Left ventricle myocardium inferior (tissue), 1 donor: Measurements from ENCODE around the gene FILIP1L. TPM values are rescaled to one million over a fixed set of nuclear protein-coding genes. Genes with fewer than 3 reads are reported as not detected.

ENCODE experiments used
- DNase-seq: peaks from one replicate; pipeline ENCODE4 v3.0.0-alpha.2; 2020
- H3K27ac ChIP-seq: fragments of 200-600 bp; replicated peaks from 2 replicates; pipeline ENCODE4 v1.8.0; 2021
- H3K27me3 ChIP-seq: fragments of 200-600 bp; 2 replicates; pipeline ENCODE4 v1.8.0; 2021; ENCODE audit warnings: low read depth
- H3K36me3 ChIP-seq: fragments of 200-600 bp; 2 replicates; pipeline ENCODE4 v1.8.0; 2021
- H3K4me1 ChIP-seq: fragments of 200-600 bp; 2 replicates; pipeline ENCODE4 v1.8.0; 2021
- H3K4me3 ChIP-seq: fragments of 200-600 bp; 2 replicates; pipeline ENCODE4 v1.8.0; 2021; ENCODE audit warnings: mild to moderate bottlenecking, moderate library complexity
- H3K9me3 ChIP-seq: fragments of 200-600 bp; replicated peaks from 2 replicates; pipeline ENCODE4 v1.8.0; 2021
- intact Hi-C: fragments of 100-400 bp; cut with micrococcal nuclease; formaldehyde crosslinking; loops from one replicate; pipeline ENCODE4 v1.11.0; 2022
- total RNA-seq: library from RNA; stranded (reverse); fragmentation: NEBNext Ultra II Directional; extraction: Animal tissue kit (Norgen Biotek cat#: 25700); gene quantifications from one replicate; pipeline ENCODE4 v1.2.1, GENCODE V29; 2021
- TF ChIP-seq, protein P1 (sequence below): fragments of 200-600 bp; IDR thresholded peaks from 2 replicates; pipeline ENCODE4 v1.8.0; 2021; ENCODE audit warnings: antibody characterized with exemption, mild to moderate bottlenecking, borderline replicate concordance
- donor health status: DM: no; HTN: yes; CAD: no; lungs with severe emphysema.

FILIP1L gene
- total RNA-seq, 1 donor from 2014 or later = 84.9 TPM

DNA sequence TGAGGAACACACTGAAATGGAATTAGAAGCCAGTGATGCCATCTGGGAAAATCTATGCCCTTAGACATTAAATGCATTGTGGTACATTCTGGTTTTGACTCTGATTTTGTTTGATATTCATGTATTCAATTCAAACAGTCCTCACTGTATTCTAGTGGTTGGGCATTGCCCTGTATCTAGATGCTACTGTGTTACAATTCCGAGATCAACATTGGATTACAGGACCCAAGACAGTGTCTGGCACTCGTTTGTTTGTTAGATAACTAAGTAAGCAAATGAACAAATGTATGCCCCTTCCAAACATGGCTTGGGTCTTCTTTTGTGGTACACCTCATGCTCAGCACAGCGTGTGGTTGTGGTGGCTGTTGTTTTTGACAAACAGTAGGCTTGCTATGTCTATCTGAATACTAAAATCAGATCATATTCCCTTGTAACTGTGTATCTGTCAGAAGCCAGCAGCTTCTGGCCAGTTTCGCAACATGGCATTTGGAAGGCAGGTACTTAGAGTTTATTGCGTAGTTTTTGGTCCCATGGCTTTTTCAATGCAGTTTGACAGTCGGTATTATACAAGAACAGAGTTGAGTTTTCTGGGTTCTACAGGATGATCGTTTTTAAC is 5.7 kb downstream of the FILIP1L start:
- H3K27me3 ChIP-seq = no peaks in the 10 kb centered on the region
- no peak overlapping the region for H3K4me3 ChIP-seq
- H3K36me3 ChIP-seq = no peaks in the 10 kb centered on the region
- TF ChIP-seq, protein P1, sequence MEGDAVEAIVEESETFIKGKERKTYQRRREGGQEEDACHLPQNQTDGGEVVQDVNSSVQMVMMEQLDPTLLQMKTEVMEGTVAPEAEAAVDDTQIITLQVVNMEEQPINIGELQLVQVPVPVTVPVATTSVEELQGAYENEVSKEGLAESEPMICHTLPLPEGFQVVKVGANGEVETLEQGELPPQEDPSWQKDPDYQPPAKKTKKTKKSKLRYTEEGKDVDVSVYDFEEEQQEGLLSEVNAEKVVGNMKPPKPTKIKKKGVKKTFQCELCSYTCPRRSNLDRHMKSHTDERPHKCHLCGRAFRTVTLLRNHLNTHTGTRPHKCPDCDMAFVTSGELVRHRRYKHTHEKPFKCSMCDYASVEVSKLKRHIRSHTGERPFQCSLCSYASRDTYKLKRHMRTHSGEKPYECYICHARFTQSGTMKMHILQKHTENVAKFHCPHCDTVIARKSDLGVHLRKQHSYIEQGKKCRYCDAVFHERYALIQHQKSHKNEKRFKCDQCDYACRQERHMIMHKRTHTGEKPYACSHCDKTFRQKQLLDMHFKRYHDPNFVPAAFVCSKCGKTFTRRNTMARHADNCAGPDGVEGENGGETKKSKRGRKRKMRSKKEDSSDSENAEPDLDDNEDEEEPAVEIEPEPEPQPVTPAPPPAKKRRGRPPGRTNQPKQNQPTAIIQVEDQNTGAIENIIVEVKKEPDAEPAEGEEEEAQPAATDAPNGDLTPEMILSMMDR = no peak
- H3K27ac ChIP-seq = peak overlapping the region; percentile 84
- peaks cover 69% of the 10 kb centered on the region for H3K4me1 ChIP-seq
- DNase-seq = no peak
- intact Hi-C loops = no loop called here
- no peaks in the 10 kb centered on the region for H3K9me3 ChIP-seq

DNA sequence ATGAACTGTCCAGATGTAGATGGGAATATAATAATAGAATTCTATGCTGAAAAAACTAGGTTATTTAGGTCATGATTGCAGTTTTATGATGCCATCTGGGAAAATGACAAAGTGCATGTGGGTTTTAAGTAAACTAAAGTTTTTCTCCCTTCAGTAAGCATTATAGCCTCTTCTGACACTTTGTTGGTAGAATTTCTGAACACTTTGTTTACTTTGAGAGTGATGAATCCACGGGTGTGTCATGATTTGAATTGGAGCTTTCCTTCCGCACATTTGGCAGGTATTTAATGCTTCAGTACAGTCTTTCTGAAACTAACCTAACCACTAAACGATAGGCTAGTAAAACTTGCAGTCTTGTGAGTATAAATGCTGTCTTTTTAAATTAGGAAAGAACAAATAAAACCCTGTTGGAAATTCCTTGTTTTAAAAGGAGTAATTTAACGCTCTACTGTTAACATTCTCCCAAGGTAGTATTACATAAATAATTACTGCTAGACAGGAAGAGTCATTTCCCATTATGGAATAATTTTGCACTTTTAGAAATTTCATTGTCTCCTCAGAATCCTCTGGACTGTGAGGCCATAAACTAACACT is 7.0 kb downstream of the FILIP1L start:
- Histone ChIP-seq H3K9me3 (no peaks in the 10 kb centered on the region), H3K36me3 (no peaks in the 10 kb centered on the region), H3K27me3 (no peaks in the 10 kb centered on the region), H3K27ac (peak overlapping the region; percentile 84), H3K4me3 (no peak overlapping the region), H3K4me1 (peaks cover 82% of the 10 kb centered on the region)
- TF ChIP-seq, protein P1 = no peak
- intact Hi-C loops = no loop called here
- no peak for DNase-seq

DNA sequence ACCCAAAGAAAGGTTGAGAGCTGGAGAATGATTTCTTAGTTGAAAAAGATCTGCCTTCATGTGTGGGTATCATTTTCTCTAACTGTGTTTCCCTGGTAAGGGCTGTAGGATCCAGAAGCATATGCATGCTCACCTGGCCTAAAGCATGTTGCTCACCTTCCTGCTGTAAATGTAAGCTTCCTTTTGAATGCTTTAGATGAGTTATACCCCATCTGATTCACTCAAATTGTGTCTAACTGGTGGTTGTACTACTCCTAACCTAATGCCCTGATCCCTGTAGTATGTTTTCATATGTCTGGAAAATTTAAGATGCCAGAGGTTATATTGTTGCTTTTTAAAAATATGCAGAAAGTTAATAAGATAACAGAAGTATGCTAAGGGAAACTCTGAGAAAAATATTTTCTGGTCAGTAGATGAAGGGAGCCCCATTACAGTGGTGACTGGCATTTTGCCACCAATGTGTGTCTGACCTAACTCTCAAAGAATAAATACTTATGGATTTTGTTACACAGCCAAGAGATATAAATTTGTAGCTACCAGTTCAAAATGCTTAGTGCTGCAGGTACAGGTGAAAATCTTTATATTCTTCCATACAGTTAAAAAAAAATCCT is 7.7 kb downstream of the FILIP1L start:
- Histone ChIP-seq H3K4me3 (no peak overlapping the region), H3K9me3 (no peaks in the 10 kb centered on the region), H3K36me3 (no peaks in the 10 kb centered on the region), H3K4me1 (peaks cover 83% of the 10 kb centered on the region), H3K27me3 (no peaks in the 10 kb centered on the region), H3K27ac (peak overlapping the region; percentile 84)
- TF ChIP-seq, protein P1 = no peak
- no peak for DNase-seq
- intact Hi-C loops = no loop called here

DNA sequence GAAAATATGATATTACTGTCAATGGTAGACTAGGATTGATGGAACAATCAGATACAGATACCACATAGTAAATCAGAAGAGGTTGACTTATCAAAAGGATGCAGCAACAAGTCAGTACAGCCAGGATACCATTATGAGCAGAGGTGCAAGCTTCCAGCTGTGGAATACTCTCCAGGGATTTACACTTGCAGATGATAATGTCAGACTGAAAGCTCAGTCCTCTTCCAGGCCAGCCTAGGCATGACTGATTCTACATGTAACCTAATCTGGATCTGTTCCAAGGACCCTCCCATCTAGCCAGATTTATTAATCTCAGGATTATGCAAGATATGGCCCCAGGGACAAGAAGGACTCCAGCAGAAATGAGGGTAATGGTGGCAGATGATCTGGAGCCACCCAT is 8.2 kb downstream of the FILIP1L start:
- H3K4me1 ChIP-seq = peaks cover 82% of the 10 kb centered on the region
- H3K27me3 ChIP-seq = no peaks in the 10 kb centered on the region
- H3K36me3 ChIP-seq = no peaks in the 10 kb centered on the region
- TF ChIP-seq, protein P1 = no peak
- no peaks in the 10 kb centered on the region for H3K9me3 ChIP-seq
- no peak overlapping the region for H3K4me3 ChIP-seq
- intact Hi-C loops = no loop called here
- H3K27ac ChIP-seq = peak overlapping the region; percentile 84
- DNase-seq = no peak

DNA sequence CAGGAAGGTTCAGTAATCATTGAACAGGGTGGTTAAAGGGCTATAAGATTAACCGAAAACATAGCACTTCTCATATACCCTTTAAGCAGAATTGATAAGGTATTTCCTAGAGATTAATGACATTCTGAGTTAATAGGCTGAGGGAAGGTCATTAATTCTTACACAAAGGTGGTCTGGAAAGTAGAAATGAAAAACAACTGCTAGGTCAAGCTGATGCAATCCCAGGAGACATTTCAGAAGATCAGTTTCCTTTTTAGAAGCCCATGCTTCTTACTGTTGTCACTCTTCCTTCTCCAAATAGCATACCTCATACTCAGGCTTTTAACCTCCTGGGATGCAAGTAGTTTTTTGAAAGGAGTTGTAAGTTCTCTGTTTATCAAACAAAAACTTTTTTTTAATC is 8.8 kb downstream of the FILIP1L start:
- no peak for DNase-seq
- no peak overlapping the region for H3K4me3 ChIP-seq
- TF ChIP-seq, protein P1 = no peak
- no peaks in the 10 kb centered on the region for H3K9me3 ChIP-seq
- H3K4me1 ChIP-seq = peaks cover 78% of the 10 kb centered on the region
- peak overlapping the region; percentile 84 for H3K27ac ChIP-seq
- intact Hi-C loops = no loop called here
- no peaks in the 10 kb centered on the region for H3K27me3 ChIP-seq
- no peaks in the 10 kb centered on the region for H3K36me3 ChIP-seq
